ENCODE measurements around the gene GALT. TPM values are rescaled to one million over a fixed set of nuclear protein-coding genes. Genes with fewer than 3 reads are reported as not detected.

Gene GALT
- total RNA-seq, 1 experiment from 2014 or later, result 7.6 TPM

DNA sequence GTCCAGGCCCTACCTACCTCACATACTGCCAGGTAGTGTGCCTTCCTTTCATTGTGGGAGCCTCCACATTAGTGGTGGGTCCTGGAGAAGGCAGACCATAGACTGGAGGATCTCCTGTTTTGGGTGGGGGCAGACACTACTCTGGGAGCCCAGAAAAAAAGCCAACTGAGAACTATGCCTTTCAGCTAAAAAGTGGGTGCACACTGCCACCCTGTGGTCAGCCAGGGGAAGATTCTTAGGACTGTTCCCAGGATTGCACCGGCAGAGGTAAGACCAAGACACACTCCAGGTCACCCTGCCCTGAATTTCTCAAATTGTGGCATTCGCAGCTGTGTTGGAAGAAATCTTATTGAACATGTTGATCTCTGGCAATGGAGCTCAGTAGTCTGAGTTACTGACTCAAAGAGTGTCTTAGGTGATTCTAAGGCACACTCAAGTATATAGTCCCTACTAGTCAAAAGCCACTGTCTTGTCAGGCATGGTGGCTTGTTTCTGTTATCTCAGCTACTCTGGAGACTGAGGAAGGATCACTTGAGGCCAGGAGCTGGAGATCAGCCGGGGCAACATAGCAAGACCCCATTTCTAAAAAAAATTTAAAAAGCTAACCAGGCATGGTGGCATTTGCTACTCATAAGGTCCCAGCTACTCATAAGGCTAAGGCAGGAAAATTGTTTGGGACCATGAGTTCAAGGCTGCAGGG, 12.5 kb upstream of the GALT start:
- no peaks in the 10 kb centered on the region for H3K36me3 ChIP-seq (ENCODE audit: low read depth, low read length)
- H3K27ac ChIP-seq (ENCODE audit: low read length), result no peak overlapping the region
- DNase-seq (peak; percentile 56), ATAC-seq (peak; percentile 42)
- ChIA-PET CTCF (interaction anchor here (0.5 to 1.1 kb wide), 5 partner anchors 13 to 753 kb away, joined by 3 to 6 read pairs (median 4); partner anchors contain the start of gene GALT), POLR2A (ENCODE audit: unreplicated experiment) (no interaction called here)
- no peaks in the 10 kb centered on the region for H3K9me3 ChIP-seq (ENCODE audit: low read length)
- H4K20me1 ChIP-seq (ENCODE audit: low read length), result 0 out of 2 replicates have a peak, but pooled peaks cover 4% of the 10 kb centered on the region
- H3K27me3 ChIP-seq (ENCODE audit: low read length), result peaks cover 7% of the 10 kb centered on the region
- no peaks in the 10 kb centered on the region for H3F3A ChIP-seq (ENCODE audit: low read length, unreplicated experiment)
- TF ChIP-seq EZH2phosphoT487 (IDR thresholded peaks at IDR 0.05; ENCODE audit: borderline replicate concordance, low read length) (no peak), EZH2 (IDR thresholded peaks at IDR 0.05; ENCODE audit: low read length, unreplicated experiment) (no peak)
- TF ChIP-seq, protein P1, sequence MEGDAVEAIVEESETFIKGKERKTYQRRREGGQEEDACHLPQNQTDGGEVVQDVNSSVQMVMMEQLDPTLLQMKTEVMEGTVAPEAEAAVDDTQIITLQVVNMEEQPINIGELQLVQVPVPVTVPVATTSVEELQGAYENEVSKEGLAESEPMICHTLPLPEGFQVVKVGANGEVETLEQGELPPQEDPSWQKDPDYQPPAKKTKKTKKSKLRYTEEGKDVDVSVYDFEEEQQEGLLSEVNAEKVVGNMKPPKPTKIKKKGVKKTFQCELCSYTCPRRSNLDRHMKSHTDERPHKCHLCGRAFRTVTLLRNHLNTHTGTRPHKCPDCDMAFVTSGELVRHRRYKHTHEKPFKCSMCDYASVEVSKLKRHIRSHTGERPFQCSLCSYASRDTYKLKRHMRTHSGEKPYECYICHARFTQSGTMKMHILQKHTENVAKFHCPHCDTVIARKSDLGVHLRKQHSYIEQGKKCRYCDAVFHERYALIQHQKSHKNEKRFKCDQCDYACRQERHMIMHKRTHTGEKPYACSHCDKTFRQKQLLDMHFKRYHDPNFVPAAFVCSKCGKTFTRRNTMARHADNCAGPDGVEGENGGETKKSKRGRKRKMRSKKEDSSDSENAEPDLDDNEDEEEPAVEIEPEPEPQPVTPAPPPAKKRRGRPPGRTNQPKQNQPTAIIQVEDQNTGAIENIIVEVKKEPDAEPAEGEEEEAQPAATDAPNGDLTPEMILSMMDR (conservative IDR thresholded peaks at IDR 0.05; ENCODE audit: low read depth, low read length), result peak; percentile 82
- no peak overlapping the region for H3K4me2 ChIP-seq (ENCODE audit: low read length)
- H3K9ac ChIP-seq (ENCODE audit: low read length), result no peak overlapping the region
- BruUV-seq (replicated peaks), result no TSS peak
- peaks cover 5% of the 10 kb centered on the region; the same call in 1 of the 2 replicates for H3K4me1 ChIP-seq (ENCODE audit: insufficient read depth, low read length)
- H2AFZ ChIP-seq (ENCODE audit: low read length), result no peak overlapping the region
- intact Hi-C loops (cut with micrococcal nuclease), result loop anchor here (1.0 kb wide), 1 partner anchor 21 kb away; no protein-coding TSS in a partner anchor
- no peak overlapping the region for H3K4me3 ChIP-seq (ENCODE audit: low read length)
- peaks cover 25% of the 10 kb centered on the region for H3K79me2 ChIP-seq (ENCODE audit: low read length)
- H3K9me2 ChIP-seq (replicated peaks; ENCODE audit: low read length), result no peaks in the 10 kb centered on the region

DNA sequence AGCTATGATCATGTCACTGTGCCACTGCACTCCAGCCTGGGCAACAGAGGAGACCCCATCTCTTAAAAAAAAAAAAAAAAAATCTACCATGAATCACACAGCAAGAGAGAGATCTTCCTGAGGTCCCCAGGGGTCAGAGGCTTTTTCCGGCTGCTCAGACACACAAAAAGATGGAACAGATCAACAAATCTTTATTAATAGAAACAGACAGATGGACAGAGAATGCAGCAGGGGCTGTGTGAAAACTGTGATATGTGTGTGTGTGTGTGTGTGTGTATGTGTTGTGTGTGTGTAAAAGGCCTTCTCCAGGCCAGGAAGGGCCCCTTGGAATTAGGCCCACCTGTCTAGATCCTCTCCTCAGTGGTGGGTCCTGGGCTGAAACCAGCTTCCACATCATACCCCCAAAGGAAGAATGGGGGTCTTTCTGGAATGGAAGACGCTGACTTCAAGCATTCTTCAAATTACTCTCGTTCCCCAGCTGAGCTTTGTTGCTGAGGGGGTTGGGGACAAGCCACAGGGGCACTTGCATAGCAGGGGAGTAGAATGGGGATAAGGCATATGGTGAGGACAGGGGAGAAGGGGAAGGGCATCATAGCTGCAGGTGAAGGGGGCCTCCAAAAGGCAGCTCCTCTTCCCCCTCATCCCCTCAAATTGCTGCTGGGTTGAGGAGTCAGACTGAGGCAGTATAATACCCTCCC, 11.8 kb upstream of the GALT start:
- ChIA-PET CTCF (interaction anchor here (0.5 to 1.1 kb wide), 4 partner anchors 12 to 752 kb away, joined by 3 to 6 read pairs (median 4); partner anchors contain the start of gene GALT), POLR2A (ENCODE audit: unreplicated experiment) (no interaction called here)
- H3K4me2 ChIP-seq (ENCODE audit: low read length), result no peak overlapping the region

More for the DNA sequence above, 11.8 kb upstream of the GALT start:
- H3K9me3 ChIP-seq (ENCODE audit: low read length), result no peaks in the 10 kb centered on the region
- no peaks in the 10 kb centered on the region for H3F3A ChIP-seq (ENCODE audit: low read length, unreplicated experiment)
- intact Hi-C loops (cut with micrococcal nuclease), result loop anchor here (1.0 kb wide), 1 partner anchor 21 kb away; no protein-coding TSS in a partner anchor
- peaks cover 5% of the 10 kb centered on the region; the same call in 1 of the 2 replicates for H3K4me1 ChIP-seq (ENCODE audit: insufficient read depth, low read length)
- H4K20me1 ChIP-seq (ENCODE audit: low read length), result 0 out of 2 replicates have a peak, but pooled peaks cover 4% of the 10 kb centered on the region
- no peak overlapping the region for H3K9ac ChIP-seq (ENCODE audit: low read length)
- H3K27me3 ChIP-seq (ENCODE audit: low read length), result 0 out of 2 replicates have a peak, but pooled peaks cover under 1% of the 10 kb centered on the region
- H2AFZ ChIP-seq (ENCODE audit: low read length), result no peak overlapping the region
- ATAC-seq (no peak), DNase-seq (no peak)
- BruUV-seq (replicated peaks), result TSS peak; percentile 37
- H3K27ac ChIP-seq (ENCODE audit: low read length), result no peak overlapping the region
- no peak overlapping the region for H3K4me3 ChIP-seq (ENCODE audit: low read length)
- TF ChIP-seq EZH2phosphoT487 (IDR thresholded peaks at IDR 0.05; ENCODE audit: borderline replicate concordance, low read length) (no peak), EZH2 (IDR thresholded peaks at IDR 0.05; ENCODE audit: low read length, unreplicated experiment) (no peak)
- TF ChIP-seq, protein P1 (conservative IDR thresholded peaks at IDR 0.05; ENCODE audit: low read depth, low read length), result no peak
- peaks cover 25% of the 10 kb centered on the region for H3K79me2 ChIP-seq (ENCODE audit: low read length)
- H3K36me3 ChIP-seq (ENCODE audit: low read depth, low read length), result no peaks in the 10 kb centered on the region
- no peaks in the 10 kb centered on the region for H3K9me2 ChIP-seq (replicated peaks; ENCODE audit: low read length)

Data from PC-3 (cell line).